GM19193 (cell line): ENCODE data around the gene PPHLN1.

Experiments
- POLR2A ChIP-seq: IDR thresholded peaks from 4 replicates; pipeline ENCODE4 v1.6.1; 2011; ENCODE audit not compliant: insufficient read depth, insufficient read length; ENCODE audit errors: extremely low read depth

Gene PPHLN1

DNA sequence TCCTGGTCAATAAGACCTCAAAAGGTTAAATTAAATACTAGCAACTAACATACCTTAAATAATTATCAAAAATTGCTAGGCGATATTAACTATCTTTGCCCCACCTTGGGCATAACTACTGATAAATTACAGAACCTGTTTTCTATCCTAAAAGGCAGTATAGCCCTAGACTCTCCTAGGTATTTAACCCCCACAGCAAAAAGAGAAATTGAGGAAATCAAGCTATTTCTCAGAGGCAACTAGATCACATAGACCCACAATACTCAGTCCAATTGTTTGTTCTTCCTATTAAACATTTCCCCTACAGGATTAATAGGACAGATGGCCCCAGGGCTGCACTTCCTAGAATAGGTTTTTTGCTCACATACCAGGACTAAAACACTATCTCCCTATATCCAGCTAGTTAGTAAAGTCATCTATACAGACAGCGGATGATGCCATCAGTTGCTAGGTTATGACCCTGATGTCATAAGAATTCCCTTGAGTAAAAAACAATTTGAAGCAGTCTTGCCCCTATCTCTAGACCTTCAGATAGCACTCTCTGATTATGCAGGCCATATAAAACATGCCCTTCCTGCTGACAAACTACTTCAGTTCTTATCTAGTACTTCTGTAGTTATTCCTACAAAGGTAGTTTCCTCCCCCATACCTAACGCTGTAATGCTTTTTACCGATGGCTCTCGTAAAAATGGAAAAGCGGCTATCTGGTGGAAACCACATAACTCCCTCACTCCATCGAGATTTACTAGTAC lies 118.4 kb downstream of the PPHLN1 start:
- no peak for TF ChIP-seq POLR2A

DNA sequence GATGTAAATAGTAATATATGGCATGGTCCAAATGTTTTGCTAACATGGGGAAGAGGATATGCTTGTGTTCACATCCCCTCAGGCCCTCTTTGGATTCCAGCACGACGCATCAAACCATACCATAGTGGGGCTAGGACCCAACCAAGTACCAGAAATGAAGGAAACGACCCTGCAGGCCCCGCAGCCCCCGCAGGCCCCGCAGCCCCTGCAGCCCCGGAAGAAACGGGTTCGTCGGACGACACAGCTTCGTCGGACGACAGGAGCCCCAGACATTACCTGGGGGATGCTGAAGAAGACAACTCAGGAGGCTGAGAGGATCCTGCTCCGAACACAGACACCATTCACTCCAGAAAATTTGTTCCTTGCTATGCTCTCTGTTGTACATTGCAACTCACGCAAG lies 119.9 kb downstream of the PPHLN1 start:
- no peak for TF ChIP-seq POLR2A

DNA sequence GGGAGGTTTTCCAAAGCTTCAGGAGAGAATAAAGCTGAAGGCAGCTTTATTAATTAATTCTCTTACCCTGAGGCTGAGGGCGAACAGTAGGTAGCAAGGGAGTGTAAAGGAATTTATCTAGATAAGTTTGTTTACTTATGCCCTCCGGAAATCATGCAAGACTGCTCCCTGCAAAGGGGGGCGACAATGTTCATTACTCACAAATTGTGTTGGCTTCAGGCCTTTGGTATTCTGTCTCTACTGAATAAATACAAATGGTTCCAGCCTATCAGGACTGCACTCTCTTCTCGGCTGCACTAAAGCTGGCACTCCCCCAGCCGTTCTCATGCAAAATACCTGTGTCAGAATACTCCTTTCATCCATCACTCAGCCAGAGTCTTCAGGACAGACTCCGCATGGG lies 120.8 kb downstream of the PPHLN1 start:
- no peak for TF ChIP-seq POLR2A

DNA sequence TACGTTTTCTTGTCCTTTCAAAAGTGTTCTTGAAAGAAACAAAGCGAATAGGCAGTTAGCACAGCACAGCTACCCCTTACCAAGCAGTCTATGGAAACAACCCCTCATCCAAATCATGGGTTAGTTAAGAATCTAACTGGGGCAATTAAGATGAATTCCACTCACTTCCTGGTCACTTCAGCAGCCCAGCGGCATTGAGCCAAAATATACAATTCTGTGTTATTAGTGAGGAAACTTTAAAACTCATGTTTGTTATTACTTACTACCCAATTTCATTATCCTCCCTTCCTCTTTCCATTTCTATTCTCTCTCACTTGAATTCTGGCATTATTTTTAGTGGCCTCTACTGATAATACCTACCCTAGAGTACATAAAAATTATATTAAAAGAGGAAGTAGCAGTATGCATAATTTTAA lies 121.4 kb downstream of the PPHLN1 start:
- TF ChIP-seq POLR2A: no peak

DNA sequence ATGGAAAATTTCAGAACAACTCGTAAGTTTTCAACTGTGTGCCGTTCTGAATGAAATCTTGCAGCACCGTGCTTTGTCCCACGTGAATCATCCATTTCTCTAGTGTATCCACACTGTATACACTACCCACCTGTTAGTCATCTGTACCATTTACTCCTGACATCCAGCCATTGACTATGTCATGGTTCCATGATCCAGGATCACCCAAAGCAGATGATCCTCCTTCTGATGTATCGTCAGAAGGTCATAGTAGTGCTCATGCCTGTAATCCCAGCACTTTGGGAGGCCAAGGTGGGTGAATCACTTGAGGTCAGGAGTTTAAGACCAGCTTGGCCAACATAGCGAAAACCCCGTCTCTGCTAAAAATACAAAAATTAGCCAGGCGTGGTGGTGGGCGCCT lies 122.9 kb downstream of the PPHLN1 start:
- TF ChIP-seq POLR2A: no peak

DNA sequence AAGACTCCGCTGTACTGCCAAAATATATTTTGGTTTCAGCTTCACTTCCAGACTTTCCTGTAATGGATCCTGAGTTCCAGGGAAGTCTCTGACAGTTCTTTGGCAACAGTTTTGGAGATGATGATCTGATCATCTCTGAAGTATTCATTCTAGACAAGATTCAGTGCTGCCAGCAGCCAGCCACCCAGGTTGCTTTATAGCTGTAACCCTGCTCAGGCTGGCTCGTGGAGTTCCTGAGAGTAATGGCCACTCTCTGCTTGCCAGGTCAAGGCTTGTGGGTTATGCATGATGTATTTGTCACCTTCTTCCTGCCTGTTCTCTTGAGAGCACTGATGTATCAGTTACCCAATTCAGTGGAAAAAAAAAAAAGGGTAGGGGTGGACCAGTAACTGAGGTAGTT lies 124.3 kb downstream of the PPHLN1 start:
- no peak for TF ChIP-seq POLR2A

DNA sequence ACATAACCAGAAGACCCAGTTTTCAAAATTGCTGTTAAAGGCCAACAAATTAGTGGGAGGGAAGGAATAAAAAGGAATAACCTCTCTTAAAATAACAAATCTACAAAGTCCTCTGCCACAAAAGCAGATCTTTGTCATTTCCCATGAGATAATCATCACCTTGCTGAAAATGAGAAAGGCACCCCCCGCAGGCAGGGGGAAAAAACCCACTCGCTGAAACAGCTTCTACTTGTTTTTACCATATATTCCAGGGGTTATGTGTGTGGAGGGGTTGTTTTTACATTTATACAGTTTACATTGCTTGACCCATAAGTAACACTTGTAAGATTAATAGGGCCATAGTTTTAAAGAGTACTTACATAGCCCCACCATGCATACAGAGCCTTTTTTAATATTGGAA lies 132.6 kb downstream of the PPHLN1 start:
- TF ChIP-seq POLR2A: no peak

DNA sequence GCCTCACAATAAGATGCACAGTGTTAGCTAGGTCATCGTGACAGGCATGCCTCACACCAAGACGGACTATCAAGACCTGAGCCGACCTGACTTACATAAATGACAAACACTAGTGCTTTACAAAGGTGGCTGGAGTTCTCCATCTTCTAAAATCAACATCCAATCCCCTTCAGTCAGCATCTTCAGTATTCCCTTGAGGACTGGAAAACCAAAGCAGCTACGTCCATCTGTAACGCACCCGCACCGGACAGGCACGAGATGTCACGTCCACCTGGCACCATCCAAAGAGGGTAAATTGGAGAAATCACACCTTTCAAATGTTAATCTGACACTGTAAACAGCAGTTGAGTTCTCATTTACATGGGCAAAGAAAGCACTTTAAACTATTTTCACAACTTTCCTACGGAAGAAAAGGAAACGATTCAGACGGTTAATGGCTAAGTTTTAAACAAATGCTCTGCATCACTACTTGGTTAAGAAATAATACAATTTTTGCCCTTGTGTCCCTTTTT lies 133.4 kb downstream of the PPHLN1 start:
- TF ChIP-seq POLR2A: no peak

DNA sequence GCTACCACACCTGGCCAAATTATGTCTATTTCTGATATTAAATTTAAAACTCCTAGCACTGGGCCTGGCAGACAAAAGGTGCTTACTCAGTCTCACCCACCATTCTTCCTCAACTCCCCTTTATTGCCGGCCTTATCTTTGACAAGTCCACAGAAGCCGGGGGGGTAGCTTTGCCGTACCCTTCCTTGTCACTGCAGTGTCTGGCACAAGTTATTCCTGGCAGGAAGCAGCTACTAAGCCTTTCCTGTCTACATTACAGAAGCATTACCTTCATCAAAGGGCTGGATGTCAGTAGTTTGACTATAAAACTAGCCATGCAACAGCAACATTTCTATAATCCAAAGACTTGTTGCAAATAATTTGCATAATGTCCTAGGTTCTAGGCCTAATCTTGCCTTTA lies 136.5 kb downstream of the PPHLN1 start:
- no peak for TF ChIP-seq POLR2A

DNA sequence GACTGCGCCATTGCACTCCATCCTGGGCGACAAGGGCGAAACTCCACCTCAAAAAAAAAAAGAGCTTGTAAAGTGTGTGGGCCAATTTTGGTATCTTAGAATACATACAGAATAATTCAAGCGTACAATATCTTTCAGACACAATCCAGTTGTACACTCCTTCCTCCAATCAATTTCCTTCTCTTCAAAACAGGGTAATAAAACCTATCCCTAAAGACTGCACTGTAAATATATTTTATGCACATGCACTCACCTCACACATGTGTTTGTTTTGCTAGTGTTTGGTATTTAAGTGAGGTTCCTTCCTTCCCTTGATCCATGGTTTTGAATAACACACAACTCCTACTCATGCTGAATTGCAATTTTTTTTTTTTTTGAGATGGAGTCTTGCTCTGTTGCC lies 137.7 kb downstream of the PPHLN1 start:
- no peak for TF ChIP-seq POLR2A

DNA sequence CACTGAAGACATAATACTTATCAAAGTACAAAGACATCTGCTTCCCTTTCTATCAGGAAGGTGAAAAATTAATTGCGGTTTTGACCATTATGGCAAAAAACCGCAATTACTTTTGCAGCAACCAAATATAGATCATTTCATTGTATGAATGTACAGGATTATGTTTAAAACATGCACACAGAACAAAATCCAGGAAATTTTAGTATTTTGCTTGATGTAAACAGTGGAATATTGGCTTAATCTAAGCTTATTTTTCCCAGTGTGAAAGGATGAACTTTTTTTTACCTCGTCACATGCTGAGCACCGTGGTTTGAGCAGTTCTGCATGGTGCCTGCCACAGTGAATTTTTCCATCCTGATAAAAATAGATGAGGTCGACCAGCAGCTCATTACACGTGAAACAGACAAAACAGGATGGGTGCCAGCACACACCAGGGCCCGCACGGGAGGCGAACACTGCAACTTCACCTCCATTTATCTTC lies 142.4 kb downstream of the PPHLN1 start:
- TF ChIP-seq POLR2A: no peak

DNA sequence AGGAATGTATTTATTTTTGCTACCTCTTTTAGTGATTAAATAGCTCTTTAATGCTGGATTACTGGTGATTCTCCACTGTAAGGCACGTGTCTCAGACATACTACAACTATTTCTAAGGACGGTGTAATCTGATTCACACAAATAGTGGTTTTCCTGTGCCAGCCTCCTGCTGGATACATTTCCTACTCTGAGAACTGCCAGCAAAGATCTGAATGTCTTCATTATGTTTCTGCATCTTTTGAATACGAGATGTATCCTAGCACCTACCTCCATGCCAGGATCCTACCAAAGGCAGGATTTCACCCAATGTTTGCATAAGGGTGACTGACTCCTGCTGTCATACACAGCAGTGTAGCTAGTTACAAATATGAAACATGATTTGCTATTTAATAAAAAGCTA lies 143.0 kb downstream of the PPHLN1 start:
- no peak for TF ChIP-seq POLR2A

DNA sequence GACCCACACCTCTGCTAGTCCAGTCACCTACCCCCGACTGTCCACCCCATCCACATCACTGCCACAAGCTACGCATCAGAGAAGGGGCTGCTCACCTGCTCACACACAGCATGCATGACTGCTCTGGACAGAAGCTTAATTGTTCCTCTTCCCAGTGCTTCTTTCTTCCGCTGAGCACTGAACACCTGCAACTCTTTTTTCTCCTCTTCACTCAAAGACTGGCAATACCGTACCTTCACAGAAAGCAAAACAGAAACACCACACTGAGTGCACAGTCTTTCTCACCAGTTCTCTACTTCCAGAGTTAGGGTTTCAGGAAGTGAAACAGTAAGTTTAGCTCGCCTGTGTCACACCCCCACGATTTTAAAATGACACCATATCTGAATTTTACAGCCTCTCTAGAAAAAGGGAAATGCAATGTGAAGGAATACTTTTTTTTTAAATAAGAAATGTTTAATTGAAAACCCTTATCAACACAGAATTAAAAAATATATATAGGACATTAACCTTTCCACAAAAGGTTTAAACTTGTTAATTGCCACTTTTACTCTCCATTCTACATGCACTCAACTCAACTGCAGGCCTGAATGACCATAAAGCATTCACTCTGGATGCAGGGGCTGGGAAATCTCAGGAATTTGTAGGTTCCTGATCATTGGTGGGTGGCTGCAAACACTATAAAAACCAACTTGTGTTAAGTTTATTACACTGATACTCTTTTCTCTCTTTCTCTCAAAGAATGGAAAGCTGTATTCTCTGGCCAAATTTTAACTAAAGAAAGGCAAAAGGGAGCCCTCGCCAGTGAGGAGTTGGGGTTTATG lies 143.6 kb downstream of the PPHLN1 start:
- peak; percentile 34 for TF ChIP-seq POLR2A

DNA sequence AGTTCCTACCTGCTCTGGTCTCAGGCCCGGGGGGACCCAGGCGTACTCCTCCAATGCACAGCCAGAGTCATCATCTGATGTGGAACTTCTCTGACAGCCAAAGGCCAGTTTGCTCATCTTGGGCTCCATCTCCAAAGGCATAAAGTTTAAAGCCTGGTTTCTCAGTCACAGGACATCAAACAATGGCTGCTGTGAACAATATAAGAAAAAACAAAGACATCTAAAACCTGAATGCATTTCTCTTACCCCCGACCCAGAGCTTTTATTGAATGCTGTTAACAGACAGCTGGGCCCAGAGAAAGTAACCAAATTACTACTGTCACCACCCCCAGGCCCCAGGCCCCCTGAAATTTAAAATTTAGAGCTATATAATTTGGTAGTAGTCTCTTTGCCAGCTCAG lies 146.4 kb downstream of the PPHLN1 start:
- no peak for TF ChIP-seq POLR2A

DNA sequence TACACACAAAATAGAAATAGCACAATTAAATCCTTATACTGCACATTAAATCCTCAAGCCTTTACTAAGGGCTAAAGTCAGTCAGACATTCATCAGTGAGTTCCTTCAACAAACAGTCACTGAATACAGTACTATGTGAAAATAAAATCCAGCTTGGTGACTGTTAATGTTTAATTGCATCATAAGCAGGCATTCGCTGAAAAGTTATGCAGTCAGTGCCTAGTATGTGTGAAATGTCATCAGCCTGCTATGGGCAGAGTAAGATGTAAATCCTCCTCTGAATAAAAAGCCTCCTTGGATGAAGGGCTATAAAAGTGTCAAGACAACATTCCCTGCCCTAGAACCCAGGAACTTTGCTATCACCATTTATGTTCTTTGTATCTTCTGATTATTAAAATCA lies 147.2 kb downstream of the PPHLN1 start:
- TF ChIP-seq POLR2A: no peak

DNA sequence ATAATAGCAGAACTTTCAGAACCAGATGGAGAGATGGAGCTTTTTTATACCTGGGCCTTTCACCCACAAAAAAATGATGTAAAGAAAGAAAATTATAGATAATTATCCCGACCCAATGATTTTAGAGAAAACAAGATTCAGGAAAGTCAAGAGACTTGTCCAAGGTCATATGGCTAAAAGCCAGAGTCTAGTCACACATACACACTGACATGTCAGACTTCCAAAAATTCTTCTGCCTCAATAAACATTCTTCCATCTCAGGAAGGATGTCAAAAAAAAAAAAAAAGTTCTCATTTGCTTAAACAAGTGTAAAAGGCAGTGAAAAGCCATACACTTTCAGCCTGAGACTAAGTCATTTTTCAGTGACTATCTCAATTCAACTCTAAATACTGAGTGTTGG lies 147.6 kb downstream of the PPHLN1 start:
- no peak for TF ChIP-seq POLR2A

DNA sequence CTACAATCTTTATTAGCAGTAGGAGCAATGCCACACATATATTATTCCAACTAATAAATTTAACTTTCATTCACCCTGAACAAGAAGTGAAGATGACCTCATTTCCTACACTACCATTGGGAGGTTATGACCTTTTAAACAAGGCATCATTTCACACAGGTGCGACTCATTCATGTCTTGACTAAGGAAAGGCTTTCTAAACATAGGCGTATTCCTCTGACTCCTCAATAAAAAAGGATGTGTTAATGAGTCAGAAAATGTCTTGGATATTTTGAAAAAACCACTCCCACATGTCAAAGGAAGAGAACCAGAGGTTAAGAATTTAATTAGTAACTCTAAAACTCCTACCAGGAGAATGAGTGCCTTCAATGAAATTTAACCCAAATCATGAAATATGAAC lies 148.4 kb downstream of the PPHLN1 start:
- TF ChIP-seq POLR2A: no peak

DNA sequence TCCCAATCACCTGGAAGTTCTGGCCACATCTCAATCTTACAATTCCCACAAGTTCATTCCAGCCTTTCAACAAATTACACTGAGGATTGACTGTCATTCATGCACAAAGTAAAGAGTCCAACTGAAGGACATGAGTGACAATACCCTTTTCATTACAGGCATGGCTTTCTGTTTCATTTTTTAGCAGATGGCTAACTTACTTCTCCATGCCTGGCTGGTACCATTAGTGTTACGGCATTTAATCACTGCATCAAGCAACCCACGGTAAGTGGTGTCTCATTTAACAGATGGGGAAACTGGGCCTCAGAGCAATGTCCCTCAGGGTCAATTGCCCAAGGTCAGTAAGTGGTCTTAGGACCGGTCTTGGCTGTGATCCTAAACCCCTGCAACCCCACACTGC lies 149.1 kb downstream of the PPHLN1 start:
- TF ChIP-seq POLR2A: no peak
